GM04504 (cell line): ENCODE measurements around the gene ANKRD28.

Experiments
- DNase-seq: peaks from one replicate; pipeline ENCODE4 v3.0.0-alpha.2; 2012; ENCODE audit warnings: low read depth

Gene ANKRD28

DNA sequence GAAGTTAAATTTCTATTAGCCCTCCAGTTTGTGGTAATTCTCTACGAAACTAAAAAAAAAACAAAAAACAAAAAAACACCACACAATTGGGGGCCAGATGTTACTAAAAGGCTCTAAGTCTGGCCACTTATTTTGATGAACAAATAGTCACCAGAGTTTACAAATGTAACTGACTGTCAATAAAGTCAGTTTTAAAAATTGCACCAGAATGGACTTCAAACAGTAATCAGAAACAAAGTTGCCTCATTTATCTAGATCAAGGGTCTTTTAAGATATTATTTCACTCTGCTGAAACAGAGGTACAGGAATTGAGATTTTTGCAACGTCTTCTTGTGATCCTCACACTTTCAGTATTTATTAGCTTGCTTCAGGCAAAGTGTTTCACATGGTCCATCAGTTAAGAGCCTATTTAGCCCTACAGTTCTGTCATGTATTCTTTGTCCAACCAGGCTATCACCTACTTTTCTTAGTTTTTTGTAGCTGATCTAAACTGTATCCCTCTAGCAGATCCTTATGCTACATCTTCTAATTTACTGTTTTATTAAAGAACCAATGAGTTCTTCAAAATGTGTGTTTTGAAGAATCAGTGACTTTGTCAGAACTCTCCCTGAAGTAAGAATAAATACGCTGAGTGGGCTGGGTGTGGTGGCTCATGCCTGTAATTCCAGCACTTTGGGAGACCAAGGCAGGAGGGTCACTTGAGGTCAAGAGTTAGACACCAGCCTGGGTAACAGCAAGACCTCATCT is 74.7 kb downstream of the ANKRD28 start:
- no peak for DNase-seq

DNA sequence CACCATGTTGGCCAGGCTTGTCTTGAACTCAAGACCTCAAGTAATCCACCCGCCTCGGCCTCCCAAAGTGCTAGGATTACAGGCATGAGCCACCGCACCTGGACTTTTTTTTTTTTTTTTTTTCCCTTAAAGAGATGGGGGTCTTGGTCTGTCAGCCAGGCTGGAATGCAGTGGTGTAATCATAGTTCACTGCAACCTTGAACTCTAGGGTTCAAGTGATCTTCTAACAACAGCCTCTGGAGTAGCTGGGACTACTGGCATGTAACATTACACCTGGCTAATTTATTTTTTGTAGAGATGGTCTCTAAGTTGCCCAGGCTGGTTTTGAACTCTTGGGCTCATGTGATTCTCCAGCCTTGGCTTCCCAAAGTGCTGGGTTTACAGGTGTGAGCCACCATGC is 81.6 kb downstream of the ANKRD28 start:
- no peak for DNase-seq

GRCh38 chr3:15714448-15714847 is 83.3 kb downstream of the ANKRD28 start:
- no peak for DNase-seq

DNA sequence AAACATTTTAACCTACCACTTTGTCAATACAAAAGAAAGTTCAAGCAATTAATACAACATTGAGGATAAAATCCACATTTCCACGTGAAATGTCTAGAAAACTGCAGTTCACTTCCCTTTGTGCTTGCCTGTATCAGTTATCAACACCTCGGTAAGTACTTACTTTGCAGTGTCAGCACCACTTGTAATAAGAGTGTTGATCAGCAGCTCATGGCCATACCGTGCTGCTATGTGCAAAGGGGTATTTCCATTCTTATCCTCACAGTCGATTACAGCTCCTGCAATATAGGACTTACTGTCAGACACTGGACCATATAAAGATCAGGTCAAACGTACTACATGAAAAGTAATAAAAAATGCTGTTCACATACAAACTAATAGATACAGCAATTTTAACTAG is 84.4 kb downstream of the ANKRD28 start:
- no peak for DNase-seq

DNA sequence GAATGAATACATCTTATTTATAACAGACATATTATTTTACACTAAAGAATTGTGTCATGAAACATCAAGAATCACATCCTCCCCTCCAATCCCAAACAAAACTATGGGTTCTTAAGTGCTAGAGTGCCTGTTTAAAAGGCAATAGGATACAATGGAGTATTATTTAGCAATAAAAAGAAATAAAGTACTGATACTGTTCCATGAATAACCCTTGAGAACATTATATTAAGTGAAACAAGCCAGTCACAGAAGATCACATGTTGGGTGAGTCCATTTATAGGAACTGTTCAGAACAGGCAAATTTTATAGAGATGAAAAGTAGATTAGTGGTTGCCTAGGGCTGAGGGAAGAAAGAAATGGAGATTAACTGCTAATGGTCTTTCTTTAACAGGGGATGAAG is 86.5 kb downstream of the ANKRD28 start:
- DNase-seq: no peak

- peak; percentile 14 for DNase-seq
Measured at GRCh38 chr3:15708882-15709677, 88.7 kb downstream of the ANKRD28 start.

GRCh38 chr3:15707779-15708178 is 90.0 kb downstream of the ANKRD28 start:
- DNase-seq: no peak

- no peak for DNase-seq
Measured at GRCh38 chr3:15703346-15703745, 94.4 kb downstream of the ANKRD28 start.

GRCh38 chr3:15694628-15695027 is 103.2 kb downstream of the ANKRD28 start:
- DNase-seq: no peak

GRCh38 chr3:15693355-15693754 is 104.4 kb downstream of the ANKRD28 start:
- no peak for DNase-seq

DNA sequence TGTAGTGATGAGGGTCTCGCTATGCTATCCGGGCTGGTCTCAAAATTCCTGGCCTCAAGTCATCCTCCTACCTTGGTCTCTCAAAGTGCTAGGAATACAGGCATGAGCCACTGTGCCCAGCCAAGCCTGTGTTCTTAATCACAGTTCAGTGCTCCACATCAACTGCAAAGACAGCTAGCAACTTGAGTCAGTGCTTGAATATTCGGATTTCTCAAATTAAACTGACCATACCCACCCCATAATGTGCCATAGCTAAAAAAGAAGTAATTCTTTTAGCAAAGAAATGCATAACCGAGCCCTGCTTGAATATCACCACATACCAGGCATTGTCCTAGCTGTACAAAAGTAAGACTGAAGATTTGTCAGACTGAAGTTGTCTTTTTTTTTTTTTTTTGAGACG is 107.0 kb downstream of the ANKRD28 start:
- no peak for DNase-seq

- no peak for DNase-seq
Measured at GRCh38 chr3:15690230-15690629, 107.5 kb downstream of the ANKRD28 start.

- no peak for DNase-seq
Measured at GRCh38 chr3:15685927-15686326, 111.9 kb downstream of the ANKRD28 start.

- no peak for DNase-seq
Measured at GRCh38 chr3:15683253-15683652, 114.5 kb downstream of the ANKRD28 start.

- no peak for DNase-seq
Measured at GRCh38 chr3:15682561-15683185, 115.1 kb downstream of the ANKRD28 start.

DNA sequence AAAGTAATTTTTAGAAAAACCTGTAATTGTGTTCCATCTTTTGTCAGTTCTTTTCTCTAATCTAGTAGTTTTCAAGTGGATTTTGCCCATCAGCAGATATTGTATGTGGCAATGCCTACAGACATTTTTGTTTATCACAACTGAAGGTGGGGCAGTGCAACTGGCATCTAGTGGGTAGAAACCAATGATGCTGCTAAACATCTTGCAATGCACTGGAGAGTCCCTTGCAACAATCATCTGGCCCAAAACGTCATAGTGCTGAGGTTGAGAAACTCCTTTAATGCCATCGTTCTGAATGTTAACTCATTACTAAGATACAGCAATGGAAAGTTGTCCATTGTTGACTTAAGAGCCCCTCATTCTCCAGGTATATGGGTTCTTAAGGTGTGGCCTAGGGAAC is 116.1 kb downstream of the ANKRD28 start:
- no peak for DNase-seq

- DNase-seq: no peak
Measured at GRCh38 chr3:15679306-15679705, 118.5 kb downstream of the ANKRD28 start.

GRCh38 chr3:15676259-15676658 is 121.5 kb downstream of the ANKRD28 start:
- no peak for DNase-seq

GRCh38 chr3:15673536-15673935 is 124.2 kb downstream of the ANKRD28 start:
- no peak for DNase-seq

DNA sequence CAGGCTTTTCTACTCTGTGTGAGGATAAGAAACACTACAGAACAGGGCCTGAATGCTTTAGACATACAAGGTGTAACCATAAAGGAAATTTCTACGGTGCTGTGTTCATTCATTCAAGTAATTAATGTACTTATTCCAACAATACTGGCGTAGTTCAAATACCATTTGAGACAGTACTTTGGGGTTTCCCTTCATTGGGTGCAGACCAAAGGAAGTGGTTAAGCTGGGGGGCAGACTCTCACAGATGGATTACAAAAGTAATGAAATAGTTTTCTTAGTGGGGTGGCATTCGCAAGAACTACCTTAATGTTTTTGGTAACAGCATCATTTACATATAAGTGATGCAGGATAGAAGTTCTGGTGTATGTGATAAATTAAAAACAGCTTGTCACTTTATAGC is 130.3 kb downstream of the ANKRD28 start:
- DNase-seq: no peak

DNA sequence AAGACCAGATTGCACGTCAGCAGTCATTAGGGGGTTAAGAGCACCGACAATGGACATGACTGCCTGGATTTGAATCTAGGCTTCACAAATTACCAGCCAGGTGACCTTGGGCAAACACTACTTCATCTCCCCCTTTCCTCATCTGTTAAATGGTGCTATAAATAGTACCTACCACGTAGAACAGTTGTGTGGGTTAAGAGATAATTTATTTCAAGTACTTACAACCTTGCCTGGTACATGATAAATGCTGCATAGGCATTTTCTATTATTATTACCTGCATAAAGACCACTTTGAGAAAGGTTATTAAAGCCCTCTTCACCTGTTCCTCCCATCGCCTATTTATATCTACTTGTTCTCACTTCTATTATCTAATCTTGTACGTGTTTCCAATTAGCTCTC is 131.5 kb downstream of the ANKRD28 start:
- DNase-seq: no peak

- DNase-seq: no peak
Measured at GRCh38 chr3:15665510-15666150, 132.1 kb downstream of the ANKRD28 start.

- no peak for DNase-seq
Measured at GRCh38 chr3:15664144-15664543, 133.6 kb downstream of the ANKRD28 start.
